ENCODE data around the gene SENP1. TPM values are rescaled to one million over a fixed set of nuclear protein-coding genes. Genes with fewer than 3 reads are reported as not detected.

Gene SENP1
- polyA plus RNA-seq, 2 donors: 2.7 to 3.9 TPM

DNA sequence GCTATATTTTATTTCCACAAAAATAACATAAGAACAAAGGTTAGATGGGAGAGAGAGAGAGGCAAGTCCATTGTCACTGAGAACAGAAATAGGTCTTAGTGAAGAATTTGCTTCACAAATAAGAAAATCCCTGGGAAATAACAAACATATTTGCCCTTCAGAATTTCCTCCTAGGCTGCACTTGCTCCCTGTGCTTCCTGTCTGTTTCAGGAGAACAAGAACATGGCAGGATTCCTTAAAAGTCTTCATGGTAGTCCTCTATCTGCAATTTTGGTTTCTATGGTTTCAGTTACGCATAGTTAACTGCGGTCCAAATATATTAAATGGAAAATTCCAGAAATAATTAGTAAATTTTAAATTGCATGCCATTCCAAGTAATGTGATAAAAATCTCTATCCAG is 34.1 kb downstream of the SENP1 start:
- 95 to 97% methylated on average over 2 of the region's 2 CpGs for WGBS, 2 donors
- Histone ChIP-seq H3K27ac (ENCODE audit: low read depth in 2 of 2, low read length in 1 of 2) (no peak overlapping the region), H3K4me3 (ENCODE audit: low read depth in 1 of 2, low read length in 2 of 2) (no peak overlapping the region), H3K36me3 (ENCODE audit: control insufficient read depth in 2 of 2, insufficient read depth in 2 of 2, low read length in 1 of 2) (peaks cover 0 to 2% of the 10 kb centered on the region in 2 donors), H3K9me3 (ENCODE audit: control insufficient read depth in 2 of 2, insufficient read depth in 1 of 2, low read depth in 1 of 2, low read length in 1 of 2) (no peaks in the 10 kb centered on the region), H3K4me1 (ENCODE audit: control insufficient read depth in 2 of 2, insufficient read depth in 2 of 2, low read length in 1 of 2) (no peaks in the 10 kb centered on the region), H3K27me3 (ENCODE audit: control insufficient read depth in 1 of 2, insufficient read depth in 2 of 2, low read length in 2 of 2) (no peaks in the 10 kb centered on the region)

DNA sequence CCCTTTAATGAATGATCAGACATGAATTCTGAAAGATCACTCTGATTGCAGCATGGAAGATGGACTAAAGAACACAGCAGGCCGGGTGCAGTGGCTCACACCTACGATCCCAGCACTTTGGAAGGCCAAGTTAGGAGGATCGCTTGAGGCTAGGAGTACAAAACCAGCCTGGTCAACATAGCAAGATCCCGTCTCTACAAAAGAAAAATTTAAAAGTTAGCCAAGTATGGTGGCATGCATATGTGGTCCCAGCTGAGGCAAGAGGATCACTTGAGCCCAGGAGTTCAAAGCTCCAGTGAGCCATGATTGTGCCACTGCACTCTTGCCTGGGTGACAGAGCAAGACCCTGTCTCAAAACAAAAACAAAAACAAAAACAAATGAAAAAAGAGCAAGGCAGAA is 35.1 kb downstream of the SENP1 start:
- Histone ChIP-seq H3K4me1 (ENCODE audit: control insufficient read depth in 2 of 2, insufficient read depth in 2 of 2, low read length in 1 of 2) (no peaks in the 10 kb centered on the region), H3K27me3 (ENCODE audit: control insufficient read depth in 1 of 2, insufficient read depth in 2 of 2, low read length in 2 of 2) (no peaks in the 10 kb centered on the region), H3K27ac (ENCODE audit: low read depth in 2 of 2, low read length in 1 of 2) (no peak overlapping the region), H3K36me3 (ENCODE audit: control insufficient read depth in 2 of 2, insufficient read depth in 2 of 2, low read length in 1 of 2) (peaks cover 0 to 2% of the 10 kb centered on the region in 2 donors), H3K4me3 (ENCODE audit: low read depth in 1 of 2, low read length in 2 of 2) (no peak overlapping the region), H3K9me3 (ENCODE audit: control insufficient read depth in 2 of 2, insufficient read depth in 1 of 2, low read depth in 1 of 2, low read length in 1 of 2) (no peaks in the 10 kb centered on the region)
- WGBS, 2 donors: 95 to 98% methylated on average over 4 of the region's 4 CpGs

DNA sequence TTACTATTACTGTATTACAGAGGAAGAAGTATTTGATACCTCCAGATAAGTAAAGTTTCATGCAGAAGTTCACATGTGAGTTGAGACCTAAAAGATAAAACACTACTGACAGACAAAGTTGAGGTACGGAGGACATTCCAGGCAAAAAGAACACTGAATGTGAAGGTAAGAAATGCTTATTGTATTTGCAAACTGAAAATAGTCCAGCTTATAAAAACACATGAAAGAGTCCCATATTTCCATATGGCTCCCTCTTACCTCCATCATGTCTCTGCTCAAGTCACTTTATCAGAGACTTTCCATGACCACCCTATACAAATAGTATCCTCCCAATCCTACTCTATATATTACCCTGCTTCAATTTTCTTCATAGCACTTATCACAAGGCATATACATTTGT is 35.8 kb downstream of the SENP1 start:
- WGBS, 2 donors: 100% methylated on average over 1 of the region's 1 CpG
- peaks cover 0 to 2% of the 10 kb centered on the region in 2 donors for H3K36me3 ChIP-seq (ENCODE audit: control insufficient read depth in 2 of 2, insufficient read depth in 2 of 2, low read length in 1 of 2)
- H3K27ac ChIP-seq (ENCODE audit: low read depth in 2 of 2, low read length in 1 of 2): no peak overlapping the region
- no peaks in the 10 kb centered on the region for H3K4me1 ChIP-seq (ENCODE audit: control insufficient read depth in 2 of 2, insufficient read depth in 2 of 2, low read length in 1 of 2)
- no peaks in the 10 kb centered on the region for H3K27me3 ChIP-seq (ENCODE audit: control insufficient read depth in 1 of 2, insufficient read depth in 2 of 2, low read length in 2 of 2)
- no peaks in the 10 kb centered on the region for H3K9me3 ChIP-seq (ENCODE audit: control insufficient read depth in 2 of 2, insufficient read depth in 1 of 2, low read depth in 1 of 2, low read length in 1 of 2)
- H3K4me3 ChIP-seq (ENCODE audit: low read depth in 1 of 2, low read length in 2 of 2): no peak overlapping the region

- H3K9me3 ChIP-seq (ENCODE audit: control insufficient read depth in 2 of 2, insufficient read depth in 1 of 2, low read depth in 1 of 2, low read length in 1 of 2): no peaks in the 10 kb centered on the region
- H3K4me3 ChIP-seq (ENCODE audit: low read depth in 1 of 2, low read length in 2 of 2): no peak overlapping the region
- H3K36me3 ChIP-seq (ENCODE audit: control insufficient read depth in 2 of 2, insufficient read depth in 2 of 2, low read length in 1 of 2): peaks cover 0 to 2% of the 10 kb centered on the region in 2 donors
- no peak overlapping the region for H3K27ac ChIP-seq (ENCODE audit: low read depth in 2 of 2, low read length in 1 of 2)
- H3K4me1 ChIP-seq (ENCODE audit: control insufficient read depth in 2 of 2, insufficient read depth in 2 of 2, low read length in 1 of 2): no peaks in the 10 kb centered on the region
- H3K27me3 ChIP-seq (ENCODE audit: control insufficient read depth in 1 of 2, insufficient read depth in 2 of 2, low read length in 2 of 2): no peaks in the 10 kb centered on the region
- WGBS, 2 donors: 73 to 77% methylated on average over 1 of the region's 1 CpG
Measured at GRCh38 chr12:48069241-48069640, 36.6 kb downstream of the SENP1 start.

- no peak overlapping the region for H3K4me3 ChIP-seq (ENCODE audit: low read depth in 1 of 2, low read length in 2 of 2)
- no peaks in the 10 kb centered on the region for H3K9me3 ChIP-seq (ENCODE audit: control insufficient read depth in 2 of 2, insufficient read depth in 1 of 2, low read depth in 1 of 2, low read length in 1 of 2)
- no peak overlapping the region for H3K27ac ChIP-seq (ENCODE audit: low read depth in 2 of 2, low read length in 1 of 2)
- peaks cover 0 to 2% of the 10 kb centered on the region in 2 donors for H3K36me3 ChIP-seq (ENCODE audit: control insufficient read depth in 2 of 2, insufficient read depth in 2 of 2, low read length in 1 of 2)
- no peaks in the 10 kb centered on the region for H3K27me3 ChIP-seq (ENCODE audit: control insufficient read depth in 1 of 2, insufficient read depth in 2 of 2, low read length in 2 of 2)
- no peaks in the 10 kb centered on the region for H3K4me1 ChIP-seq (ENCODE audit: control insufficient read depth in 2 of 2, insufficient read depth in 2 of 2, low read length in 1 of 2)
- WGBS, 2 donors: 86 to 89% methylated on average over 2 of the region's 2 CpGs
Measured at GRCh38 chr12:48068457-48068856, 37.4 kb downstream of the SENP1 start.

DNA sequence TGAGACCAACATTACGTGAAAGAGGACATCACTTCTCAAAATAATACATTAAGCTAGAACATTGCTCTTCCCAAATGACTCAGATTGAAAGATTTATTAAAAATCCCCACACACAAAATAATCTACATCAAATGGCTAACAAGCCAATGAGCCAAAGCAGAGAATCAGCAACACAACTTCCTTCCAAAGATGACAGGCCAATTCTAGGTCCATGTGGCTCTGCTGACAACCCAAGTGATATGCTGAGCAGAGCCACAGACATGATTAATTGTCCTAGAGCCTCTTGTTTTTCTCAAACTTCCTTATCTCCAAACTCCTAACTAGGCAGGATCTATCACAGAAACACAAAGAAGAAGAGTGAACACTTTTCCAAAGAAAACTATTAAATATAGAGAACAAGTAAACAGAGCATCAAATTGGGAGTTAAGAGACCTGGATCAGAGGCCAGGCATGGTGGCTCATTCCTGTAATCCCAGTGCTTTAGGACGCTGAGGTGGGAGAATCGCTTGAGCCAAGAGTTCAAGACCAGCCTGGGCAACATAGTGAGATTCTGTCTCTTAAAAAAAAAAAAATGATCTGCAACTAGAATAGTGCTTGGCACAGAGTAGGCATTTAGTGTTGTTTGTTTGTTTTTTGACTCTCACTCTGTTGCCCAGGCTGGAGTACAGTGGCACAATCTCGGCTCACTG is 38.5 kb downstream of the SENP1 start:
- Histone ChIP-seq H3K27me3 (ENCODE audit: control insufficient read depth in 1 of 2, insufficient read depth in 2 of 2, low read length in 2 of 2) (no peaks in the 10 kb centered on the region), H3K27ac (ENCODE audit: low read depth in 2 of 2, low read length in 1 of 2) (no peak overlapping the region), H3K4me3 (ENCODE audit: low read depth in 1 of 2, low read length in 2 of 2) (no peak overlapping the region), H3K4me1 (ENCODE audit: control insufficient read depth in 2 of 2, insufficient read depth in 2 of 2, low read length in 1 of 2) (no peaks in the 10 kb centered on the region), H3K9me3 (ENCODE audit: control insufficient read depth in 2 of 2, insufficient read depth in 1 of 2, low read depth in 1 of 2, low read length in 1 of 2) (no peaks in the 10 kb centered on the region), H3K36me3 (ENCODE audit: control insufficient read depth in 2 of 2, insufficient read depth in 2 of 2, low read length in 1 of 2) (peaks cover 0 to 2% of the 10 kb centered on the region in 2 donors)
- 92 to 96% methylated on average over 4 of the region's 4 CpGs for WGBS, 2 donors

DNA sequence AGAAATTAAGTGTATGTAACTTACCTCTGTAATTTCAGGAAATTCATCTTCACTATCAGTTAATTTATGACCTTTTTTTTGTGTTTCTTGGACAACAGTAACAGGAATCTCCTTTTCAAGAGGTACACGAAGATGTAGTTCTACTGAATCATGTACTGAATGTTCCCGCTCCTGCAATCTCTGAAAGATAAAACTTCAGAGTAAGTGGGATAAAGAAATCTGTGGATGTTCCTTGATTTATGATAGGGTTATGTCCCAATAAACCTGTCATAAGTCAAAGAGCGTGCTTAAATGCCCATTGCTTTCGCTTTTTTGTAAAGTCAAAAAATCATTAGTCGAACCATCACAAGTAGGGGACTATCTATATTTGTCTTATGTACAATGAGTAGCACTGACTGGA is 40.8 kb downstream of the SENP1 start:
- WGBS, 2 donors: 94 to 96% methylated on average over 5 of the region's 5 CpGs

DNA sequence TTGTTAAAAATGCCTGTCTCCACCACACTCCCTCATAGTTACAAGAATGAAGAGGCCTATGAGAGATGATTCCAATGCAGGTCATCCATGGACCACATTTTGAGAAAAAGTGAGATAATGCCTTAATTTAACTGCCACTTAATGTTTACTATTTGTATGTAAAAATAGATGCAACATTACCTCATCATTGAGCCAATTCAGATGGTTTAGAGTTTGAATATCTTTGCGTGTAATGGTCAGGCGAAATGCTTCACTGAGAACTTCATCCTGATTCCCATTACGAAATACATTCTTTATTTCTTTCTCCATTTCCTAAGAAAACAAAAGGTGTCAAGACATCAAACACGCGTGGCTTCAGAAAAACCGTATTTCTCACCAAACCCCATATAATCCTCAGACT is 42.3 kb downstream of the SENP1 start:
- H3K36me3 ChIP-seq (ENCODE audit: control insufficient read depth in 2 of 2, insufficient read depth in 2 of 2, low read length in 1 of 2): peaks cover 0 to 6% of the 10 kb centered on the region in 2 donors
- 96% methylated on average over 6 of the region's 6 CpGs for WGBS, 2 donors
- H3K4me1 ChIP-seq (ENCODE audit: control insufficient read depth in 2 of 2, insufficient read depth in 2 of 2, low read length in 1 of 2): no peaks in the 10 kb centered on the region
- no peaks in the 10 kb centered on the region for H3K9me3 ChIP-seq (ENCODE audit: control insufficient read depth in 2 of 2, insufficient read depth in 1 of 2, low read depth in 1 of 2, low read length in 1 of 2)
- no peak overlapping the region for H3K4me3 ChIP-seq (ENCODE audit: low read depth in 1 of 2, low read length in 2 of 2)
- no peak overlapping the region for H3K27ac ChIP-seq (ENCODE audit: low read depth in 2 of 2, low read length in 1 of 2)
- no peaks in the 10 kb centered on the region for H3K27me3 ChIP-seq (ENCODE audit: control insufficient read depth in 1 of 2, insufficient read depth in 2 of 2, low read length in 2 of 2)

More for the DNA sequence above, 40.8 kb downstream of the SENP1 start:
- H3K4me3 ChIP-seq (ENCODE audit: low read depth in 1 of 2, low read length in 2 of 2): no peak overlapping the region
- no peak overlapping the region for H3K27ac ChIP-seq (ENCODE audit: low read depth in 2 of 2, low read length in 1 of 2)
- H3K27me3 ChIP-seq (ENCODE audit: control insufficient read depth in 1 of 2, insufficient read depth in 2 of 2, low read length in 2 of 2): no peaks in the 10 kb centered on the region
- H3K9me3 ChIP-seq (ENCODE audit: control insufficient read depth in 2 of 2, insufficient read depth in 1 of 2, low read depth in 1 of 2, low read length in 1 of 2): no peaks in the 10 kb centered on the region
- no peaks in the 10 kb centered on the region for H3K4me1 ChIP-seq (ENCODE audit: control insufficient read depth in 2 of 2, insufficient read depth in 2 of 2, low read length in 1 of 2)
- H3K36me3 ChIP-seq (ENCODE audit: control insufficient read depth in 2 of 2, insufficient read depth in 2 of 2, low read length in 1 of 2): peaks cover 0 to 2% of the 10 kb centered on the region in 2 donors

DNA sequence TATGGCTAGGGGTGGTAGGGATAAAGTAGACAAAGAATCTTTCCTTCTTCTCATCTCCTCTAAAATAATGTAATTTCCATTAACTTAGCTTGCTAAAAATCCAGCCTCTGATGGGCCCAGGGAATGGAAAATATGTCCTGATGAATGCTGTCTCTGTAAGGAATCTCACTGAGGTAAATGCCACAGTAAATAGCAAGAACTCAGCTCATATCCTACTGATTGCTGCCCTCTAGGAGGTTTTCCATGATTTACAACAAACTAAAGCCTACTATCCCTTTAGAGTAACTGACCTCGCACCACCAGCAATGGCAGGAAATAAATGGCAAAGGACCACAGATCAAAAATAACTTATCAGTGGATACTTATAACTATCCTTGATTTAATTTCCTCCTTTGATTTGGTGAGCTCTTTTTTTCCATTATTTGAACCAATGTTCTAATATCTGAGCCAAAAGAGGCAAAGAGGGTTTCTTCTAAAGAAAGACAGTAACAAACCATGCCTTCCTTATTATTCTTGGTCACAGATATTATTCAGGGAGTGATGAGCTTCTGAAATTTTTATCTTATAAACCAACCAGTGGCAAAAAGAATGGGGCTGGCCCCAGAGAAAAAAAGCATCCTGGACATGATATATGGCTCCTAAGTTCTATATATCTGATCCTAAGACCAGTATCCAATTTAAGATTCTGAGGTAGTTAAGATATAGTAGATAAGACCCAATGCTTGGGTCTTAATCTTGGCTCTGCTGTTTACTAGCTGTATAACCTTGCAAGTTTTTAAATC is 43.8 kb downstream of the SENP1 start:
- Histone ChIP-seq H3K27me3 (ENCODE audit: control insufficient read depth in 1 of 2, insufficient read depth in 2 of 2, low read length in 2 of 2) (no peaks in the 10 kb centered on the region), H3K36me3 (ENCODE audit: control insufficient read depth in 2 of 2, insufficient read depth in 2 of 2, low read length in 1 of 2) (peaks cover 0 to 6% of the 10 kb centered on the region in 2 donors), H3K27ac (ENCODE audit: low read depth in 2 of 2, low read length in 1 of 2) (no peak overlapping the region), H3K4me1 (ENCODE audit: control insufficient read depth in 2 of 2, insufficient read depth in 2 of 2, low read length in 1 of 2) (no peaks in the 10 kb centered on the region), H3K9me3 (ENCODE audit: control insufficient read depth in 2 of 2, insufficient read depth in 1 of 2, low read depth in 1 of 2, low read length in 1 of 2) (no peaks in the 10 kb centered on the region), H3K4me3 (ENCODE audit: low read depth in 1 of 2, low read length in 2 of 2) (no peak overlapping the region)
- 74 to 88% methylated on average over 1 of the region's 1 CpG for WGBS, 2 donors

Data from esophagus (tissue), 2 donors.